Inflammatory macrophage treated with lipopolysaccharide for 4 hours (primary cell): Measurements from ENCODE around the gene CFAP107.
"Not testable (repeated sequence)": the region's sequence is repeated elsewhere in the genome, so short reads cannot be mapped to it uniquely, and the experiment has no call there.

Source experiments
- DNase-seq: peaks from one replicate; pipeline ENCODE4 v3.0.0-alpha.2; 2020

Gene CFAP107

GRCh38 chr1:12745992-12746323 lies at the start of gene CFAP107:
Gene CFAP107 (plus strand): TSS chr1:12746200. CDS start chr1:12746431, 231 bp downstream.
- DNase-seq, result no peak

GRCh38 chr1:12696658-12697057 lies 49.3 kb upstream of the CFAP107 start:
- no peak for DNase-seq

GRCh38 chr1:12697397-12697796 lies 48.6 kb upstream of the CFAP107 start:
- no peak for DNase-seq

- no peak for DNase-seq
These were observed 42.1 kb upstream of the CFAP107 start for GRCh38 chr1:12703821-12704451.

GRCh38 chr1:12706061-12706460 lies 39.9 kb upstream of the CFAP107 start:
- no peak for DNase-seq

GRCh38 chr1:12708396-12709090 lies 37.5 kb upstream of the CFAP107 start:
- DNase-seq, result no peak

GRCh38 chr1:12709091-12709491 lies 36.9 kb upstream of the CFAP107 start:
- DNase-seq, result no peak

- DNase-seq, result no peak
These were observed 36.3 kb upstream of the CFAP107 start for GRCh38 chr1:12709696-12710095.

GRCh38 chr1:12711536-12711935 lies 34.5 kb upstream of the CFAP107 start:
- DNase-seq, result no peak

GRCh38 chr1:12712076-12712475 lies 33.9 kb upstream of the CFAP107 start:
- DNase-seq, result no peak

- no peak for DNase-seq
These were observed 33.1 kb upstream of the CFAP107 start for GRCh38 chr1:12712929-12713328.

- not testable (repeated sequence) for DNase-seq
These were observed 32.3 kb upstream of the CFAP107 start for GRCh38 chr1:12713651-12714050.

- no peak for DNase-seq
These were observed 31.1 kb upstream of the CFAP107 start for GRCh38 chr1:12714710-12715475.

- no peak for DNase-seq
These were observed 30.0 kb upstream of the CFAP107 start, which contains the start of gene AADACL3 for GRCh38 chr1:12715896-12716437. Gene AADACL3 (plus strand): TSS chr1:12716110. CDS start chr1:12716177, 67 bp downstream.

- no peak for DNase-seq
These were observed 28.6 kb upstream of the CFAP107 start for GRCh38 chr1:12717301-12717838.

GRCh38 chr1:12722626-12723025 lies 23.4 kb upstream of the CFAP107 start:
- no peak for DNase-seq

- no peak for DNase-seq
These were observed 17.6 kb upstream of the CFAP107 start for GRCh38 chr1:12728391-12728790.

- no peak for DNase-seq
These were observed 15.8 kb upstream of the CFAP107 start for GRCh38 chr1:12730156-12730555.

GRCh38 chr1:12731084-12731483 lies 14.9 kb upstream of the CFAP107 start:
- DNase-seq, result not testable (repeated sequence)

GRCh38 chr1:12734651-12735050 lies 11.3 kb upstream of the CFAP107 start:
- no peak for DNase-seq

- DNase-seq, result no peak
These were observed 7.1 kb upstream of the CFAP107 start for GRCh38 chr1:12738934-12739333.

- DNase-seq, result no peak
These were observed 6.4 kb upstream of the CFAP107 start for GRCh38 chr1:12739613-12740012.

GRCh38 chr1:12741946-12742345 lies 4.1 kb upstream of the CFAP107 start:
- DNase-seq, result no peak
